ENCODE data around the gene ZNF785. TPM values are rescaled to one million over a fixed set of nuclear protein-coding genes. Genes with fewer than 3 reads are reported as not detected.

ZNF785 gene
- total RNA-seq, 1 experiment from 2014 or later: 2.8 TPM

- no peaks in the 10 kb centered on the region for H3K36me3 ChIP-seq (replicated peaks; ENCODE audit: control insufficient read depth, insufficient read depth, low read length)
- no peak for DNase-seq
- H3K4me3 ChIP-seq (ENCODE audit: insufficient read depth, low read depth, low read length): no peak overlapping the region
- no peaks in the 10 kb centered on the region for H3K27me3 ChIP-seq (ENCODE audit: control insufficient read depth, insufficient read depth, low read length)
Measured at GRCh38 chr16:30562021-30562420, 23.5 kb downstream of the ZNF785 start.

- H3K36me3 ChIP-seq (replicated peaks; ENCODE audit: control insufficient read depth, insufficient read depth, low read length): no peaks in the 10 kb centered on the region
- H3K4me3 ChIP-seq (ENCODE audit: insufficient read depth, low read depth, low read length): peak overlapping the region; percentile 38; the same call in 1 of the 2 replicates
- no peaks in the 10 kb centered on the region for H3K27me3 ChIP-seq (ENCODE audit: control insufficient read depth, insufficient read depth, low read length)
- peak; percentile 76 for DNase-seq
Measured at GRCh38 chr16:30561089-30561816, 24.2 kb downstream of the ZNF785 start.

- Histone ChIP-seq H3K27me3 (ENCODE audit: control insufficient read depth, insufficient read depth, low read length) (no peaks in the 10 kb centered on the region), H3K36me3 (replicated peaks; ENCODE audit: control insufficient read depth, insufficient read depth, low read length) (no peaks in the 10 kb centered on the region; the same call in 1 of the 2 replicates), H3K4me3 (ENCODE audit: insufficient read depth, low read depth, low read length) (no peak overlapping the region)
- no peak for DNase-seq
Measured at GRCh38 chr16:30559690-30560089, 25.8 kb downstream of the ZNF785 start.

GRCh38 chr16:30558789-30559377 lies 26.6 kb downstream of the ZNF785 start:
- Histone ChIP-seq H3K4me3 (ENCODE audit: insufficient read depth, low read depth, low read length) (peak overlapping the region; percentile 25), H3K27me3 (ENCODE audit: control insufficient read depth, insufficient read depth, low read length) (no peaks in the 10 kb centered on the region), H3K36me3 (replicated peaks; ENCODE audit: control insufficient read depth, insufficient read depth, low read length) (no peaks in the 10 kb centered on the region; the same call in 1 of the 2 replicates)
- DNase-seq: no peak

GRCh38 chr16:30557957-30558788 lies 27.3 kb downstream of the ZNF785 start, which contains the start of gene ZNF764:
TSS of gene ZNF764 (minus strand) at chr16:30558374. CDS start at chr16:30558182, 192 bp downstream.
- peak within 1 kb of the TSS; percentile 86 for H3K4me3 ChIP-seq (ENCODE audit: insufficient read depth, low read depth, low read length)
- peak; percentile 96 for DNase-seq
- no peaks in the 10 kb centered on the region for H3K27me3 ChIP-seq (ENCODE audit: control insufficient read depth, insufficient read depth, low read length)
- no peaks in the 10 kb centered on the region; the same call in 1 of the 2 replicates for H3K36me3 ChIP-seq (replicated peaks; ENCODE audit: control insufficient read depth, insufficient read depth, low read length)

- Histone ChIP-seq H3K27me3 (ENCODE audit: control insufficient read depth, insufficient read depth, low read length) (no peaks in the 10 kb centered on the region), H3K4me3 (ENCODE audit: insufficient read depth, low read depth, low read length) (peak overlapping the region; percentile 86), H3K36me3 (replicated peaks; ENCODE audit: control insufficient read depth, insufficient read depth, low read length) (no peaks in the 10 kb centered on the region; the same call in 1 of the 2 replicates)
- DNase-seq: no peak
Measured at GRCh38 chr16:30557707-30557956, 27.9 kb downstream of the ZNF785 start.

- H3K27me3 ChIP-seq (ENCODE audit: control insufficient read depth, insufficient read depth, low read length): no peaks in the 10 kb centered on the region
- no peaks in the 10 kb centered on the region; the same call in 1 of the 2 replicates for H3K36me3 ChIP-seq (replicated peaks; ENCODE audit: control insufficient read depth, insufficient read depth, low read length)
- H3K4me3 ChIP-seq (ENCODE audit: insufficient read depth, low read depth, low read length): no peak overlapping the region
- DNase-seq: peak; percentile 41
Measured at GRCh38 chr16:30556125-30556473, 29.4 kb downstream of the ZNF785 start.

GRCh38 chr16:30555315-30556124 lies 30.0 kb downstream of the ZNF785 start:
- Histone ChIP-seq H3K36me3 (replicated peaks; ENCODE audit: control insufficient read depth, insufficient read depth, low read length) (no peaks in the 10 kb centered on the region; the same call in 1 of the 2 replicates), H3K4me3 (ENCODE audit: insufficient read depth, low read depth, low read length) (no peak overlapping the region), H3K27me3 (ENCODE audit: control insufficient read depth, insufficient read depth, low read length) (no peaks in the 10 kb centered on the region)
- DNase-seq: no peak

- no peak for DNase-seq
- Histone ChIP-seq H3K27me3 (ENCODE audit: control insufficient read depth, insufficient read depth, low read length) (no peaks in the 10 kb centered on the region), H3K36me3 (replicated peaks; ENCODE audit: control insufficient read depth, insufficient read depth, low read length) (no peaks in the 10 kb centered on the region; the same call in 1 of the 2 replicates), H3K4me3 (ENCODE audit: insufficient read depth, low read depth, low read length) (no peak overlapping the region)
Measured at GRCh38 chr16:30554557-30555314, 30.8 kb downstream of the ZNF785 start.

GRCh38 chr16:30553393-30553899 lies 32.1 kb downstream of the ZNF785 start:
- no peak overlapping the region for H3K4me3 ChIP-seq (ENCODE audit: insufficient read depth, low read depth, low read length)
- H3K36me3 ChIP-seq (replicated peaks; ENCODE audit: control insufficient read depth, insufficient read depth, low read length): no peaks in the 10 kb centered on the region; the same call in 1 of the 2 replicates
- DNase-seq: no peak
- H3K27me3 ChIP-seq (ENCODE audit: control insufficient read depth, insufficient read depth, low read length): no peaks in the 10 kb centered on the region

GRCh38 chr16:30552956-30553355 lies 32.5 kb downstream of the ZNF785 start:
- no peak for DNase-seq
- no peaks in the 10 kb centered on the region for H3K27me3 ChIP-seq (ENCODE audit: control insufficient read depth, insufficient read depth, low read length)
- no peaks in the 10 kb centered on the region; the same call in 1 of the 2 replicates for H3K36me3 ChIP-seq (replicated peaks; ENCODE audit: control insufficient read depth, insufficient read depth, low read length)
- H3K4me3 ChIP-seq (ENCODE audit: insufficient read depth, low read depth, low read length): no peak overlapping the region

- Histone ChIP-seq H3K4me3 (ENCODE audit: insufficient read depth, low read depth, low read length) (no peak overlapping the region), H3K36me3 (replicated peaks; ENCODE audit: control insufficient read depth, insufficient read depth, low read length) (no peaks in the 10 kb centered on the region; the same call in 1 of the 2 replicates), H3K27me3 (ENCODE audit: control insufficient read depth, insufficient read depth, low read length) (no peaks in the 10 kb centered on the region)
- no peak for DNase-seq
Measured at GRCh38 chr16:30551781-30552180, 33.7 kb downstream of the ZNF785 start.

GRCh38 chr16:30548416-30549253 lies 36.9 kb downstream of the ZNF785 start:
- H3K36me3 ChIP-seq (replicated peaks; ENCODE audit: control insufficient read depth, insufficient read depth, low read length): no peaks in the 10 kb centered on the region
- no peaks in the 10 kb centered on the region for H3K27me3 ChIP-seq (ENCODE audit: control insufficient read depth, insufficient read depth, low read length)
- DNase-seq: no peak
- H3K4me3 ChIP-seq (ENCODE audit: insufficient read depth, low read depth, low read length): no peak overlapping the region

Data from H7 (cell line).